Stimulated activated naive CD8-positive, alpha-beta T cell treated with anti-CD3 and anti-CD28 coated beads, Interleukin-15, Interleukin-2, amounts not matched to agents 100 U/mL and 50 U/mL, for 24 hours (primary cell): ENCODE measurements around the gene SNRPA1.
A peak's percentile ranks its signal among the peaks of the same experiment; 100 is the strongest.

Source experiments
- ATAC-seq: fragments of 150-1000 bp; cut with Tn5 transposase; one replicate; pipeline ENCODE4 v1.10.0; 2021
- DNase-seq: peaks from one replicate; pipeline ENCODE4 v3.0.0; 2021

Gene SNRPA1

GRCh38 chr15:101294731-101295606 lies at the start of gene SNRPA1:
Gene SNRPA1 (minus strand): TSS chr15:101295248. CDS start chr15:101295178, 70 bp downstream.
- DNase-seq (peak; percentile 99), ATAC-seq (peak; percentile 85)

GRCh38 chr15:101342056-101342455 lies 47.0 kb upstream of the SNRPA1 start:
- no peak for ATAC-seq
- no peak for DNase-seq

- no peak for DNase-seq
- no peak for ATAC-seq
These were observed 43.5 kb upstream of the SNRPA1 start for GRCh38 chr15:101338502-101339057.

GRCh38 chr15:101337976-101338375 lies 42.9 kb upstream of the SNRPA1 start:
- no peak for ATAC-seq
- DNase-seq, result no peak

- ATAC-seq (peak; percentile 81), DNase-seq (peak; percentile 60)
These were observed 39.1 kb upstream of the SNRPA1 start for GRCh38 chr15:101333907-101334789.

GRCh38 chr15:101332061-101332467 lies 37.0 kb upstream of the SNRPA1 start:
- no peak for DNase-seq
- ATAC-seq, result no peak

GRCh38 chr15:101329867-101330380 lies 34.9 kb upstream of the SNRPA1 start:
- no peak for DNase-seq
- ATAC-seq, result no peak

- DNase-seq (no peak), ATAC-seq (no peak)
These were observed 34.3 kb upstream of the SNRPA1 start for GRCh38 chr15:101329309-101329863.

- no peak for DNase-seq
- no peak for ATAC-seq
These were observed 33.0 kb upstream of the SNRPA1 start for GRCh38 chr15:101328001-101328400.

GRCh38 chr15:101327147-101327740 lies 32.2 kb upstream of the SNRPA1 start:
- no peak for DNase-seq
- ATAC-seq, result no peak

- no peak for ATAC-seq
- DNase-seq, result no peak
These were observed 31.6 kb upstream of the SNRPA1 start for GRCh38 chr15:101326462-101327146.

GRCh38 chr15:101326026-101326315 lies 30.9 kb upstream of the SNRPA1 start:
- ATAC-seq (no peak), DNase-seq (no peak)

GRCh38 chr15:101325263-101326025 lies 30.4 kb upstream of the SNRPA1 start:
- ATAC-seq (no peak), DNase-seq (no peak)

- DNase-seq (no peak), ATAC-seq (no peak)
These were observed 29.6 kb upstream of the SNRPA1 start for GRCh38 chr15:101324524-101325177.

GRCh38 chr15:101323793-101324523 lies 28.9 kb upstream of the SNRPA1 start:
- no peak for DNase-seq
- no peak for ATAC-seq

- DNase-seq, result peak; percentile 17
- no peak for ATAC-seq
These were observed 27.9 kb upstream of the SNRPA1 start for GRCh38 chr15:101322854-101323477.

- ATAC-seq, result no peak
- DNase-seq, result no peak
These were observed 27.1 kb upstream of the SNRPA1 start for GRCh38 chr15:101322016-101322695.

- DNase-seq (peak; percentile 63), ATAC-seq (peak; percentile 84)
These were observed 25.5 kb upstream of the SNRPA1 start for GRCh38 chr15:101320501-101321052.
